ENCODE data around the gene ZNF600.
"Not testable (repeated sequence)": the region's sequence is repeated elsewhere in the genome, so short reads cannot be mapped to it uniquely, and the experiment has no call there.

Gene ZNF600

DNA sequence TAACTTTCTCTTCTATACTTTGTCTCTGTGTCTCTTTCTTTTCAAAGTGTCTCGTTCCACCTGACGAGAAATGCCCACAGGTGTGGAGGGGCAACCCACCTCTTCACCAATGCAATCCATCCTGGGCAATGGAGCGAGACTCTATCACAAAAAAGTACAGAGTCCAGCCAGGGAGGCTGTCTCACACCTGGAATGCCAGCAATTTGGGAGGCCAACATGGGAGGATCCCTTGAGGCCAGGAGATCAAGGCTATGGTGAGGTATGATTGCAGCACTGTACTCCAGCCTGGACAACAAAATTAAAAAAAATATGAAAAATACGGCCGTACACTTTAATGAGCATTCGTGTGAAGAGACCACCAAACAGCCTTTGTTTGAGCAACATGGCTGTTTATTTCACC is 2.8 kb upstream of the ZNF600 start:
- H3K4me2 ChIP-seq (ENCODE audit: low read length) = no peak overlapping the region
- TF ChIP-seq EZH2 (IDR thresholded peaks at IDR 0.05; ENCODE audit: borderline replicate concordance, low read length) = no peak
- TF ChIP-seq, protein P1, sequence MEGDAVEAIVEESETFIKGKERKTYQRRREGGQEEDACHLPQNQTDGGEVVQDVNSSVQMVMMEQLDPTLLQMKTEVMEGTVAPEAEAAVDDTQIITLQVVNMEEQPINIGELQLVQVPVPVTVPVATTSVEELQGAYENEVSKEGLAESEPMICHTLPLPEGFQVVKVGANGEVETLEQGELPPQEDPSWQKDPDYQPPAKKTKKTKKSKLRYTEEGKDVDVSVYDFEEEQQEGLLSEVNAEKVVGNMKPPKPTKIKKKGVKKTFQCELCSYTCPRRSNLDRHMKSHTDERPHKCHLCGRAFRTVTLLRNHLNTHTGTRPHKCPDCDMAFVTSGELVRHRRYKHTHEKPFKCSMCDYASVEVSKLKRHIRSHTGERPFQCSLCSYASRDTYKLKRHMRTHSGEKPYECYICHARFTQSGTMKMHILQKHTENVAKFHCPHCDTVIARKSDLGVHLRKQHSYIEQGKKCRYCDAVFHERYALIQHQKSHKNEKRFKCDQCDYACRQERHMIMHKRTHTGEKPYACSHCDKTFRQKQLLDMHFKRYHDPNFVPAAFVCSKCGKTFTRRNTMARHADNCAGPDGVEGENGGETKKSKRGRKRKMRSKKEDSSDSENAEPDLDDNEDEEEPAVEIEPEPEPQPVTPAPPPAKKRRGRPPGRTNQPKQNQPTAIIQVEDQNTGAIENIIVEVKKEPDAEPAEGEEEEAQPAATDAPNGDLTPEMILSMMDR (IDR thresholded peaks at IDR 0.05; ENCODE audit: low read length) = no peak
- no peaks in the 10 kb centered on the region for H3K9me2 ChIP-seq (ENCODE audit: low read depth, low read length)
- H2AFZ ChIP-seq (ENCODE audit: low read length) = no peak overlapping the region
- H3K27ac ChIP-seq (ENCODE audit: low read depth, low read length, poor library complexity, severe bottlenecking) = no peak overlapping the region
- H3K4me3 ChIP-seq (ENCODE audit: low read depth, low read length, poor library complexity, severe bottlenecking) = no peak overlapping the region
- no peaks in the 10 kb centered on the region for H3K36me3 ChIP-seq (ENCODE audit: insufficient read depth, low read length)
- H3K9ac ChIP-seq (ENCODE audit: low read length) = no peak overlapping the region
- peaks cover 22% of the 10 kb centered on the region for H3K4me1 ChIP-seq (ENCODE audit: insufficient read depth, low read length, severe bottlenecking)
- no peaks in the 10 kb centered on the region for H3K27me3 ChIP-seq (ENCODE audit: insufficient read depth, low read length)
- H4K20me1 ChIP-seq (ENCODE audit: insufficient read depth, low read length) = no peaks in the 10 kb centered on the region
- no peaks in the 10 kb centered on the region for H3K79me2 ChIP-seq (ENCODE audit: insufficient read depth, low read length)
- H3K9me3 ChIP-seq (ENCODE audit: low read length) = no peaks in the 10 kb centered on the region
- H3F3A ChIP-seq (ENCODE audit: insufficient read depth, low read length) = no peaks in the 10 kb centered on the region

DNA sequence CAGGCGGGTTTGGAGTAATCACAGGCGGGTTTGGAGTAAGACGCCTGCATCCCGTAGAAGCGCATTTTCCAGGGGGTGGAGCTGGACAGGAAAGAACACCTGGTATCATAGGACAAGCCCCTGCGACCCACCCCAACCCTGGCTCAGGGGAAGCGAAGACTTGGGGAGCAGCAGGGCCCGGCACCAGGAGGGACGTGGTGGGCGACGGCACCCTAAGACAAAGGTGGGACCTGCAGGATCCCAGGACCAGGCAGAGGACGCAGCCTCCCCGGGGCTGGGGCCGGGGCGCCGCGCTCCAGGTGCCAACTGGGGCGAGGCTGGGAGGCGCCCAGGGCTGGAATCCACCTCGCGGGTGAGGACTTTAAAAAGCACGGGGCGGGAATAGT is 520 bp downstream of the ZNF600 start:
- TF ChIP-seq, protein P1 (IDR thresholded peaks at IDR 0.05; ENCODE audit: low read length) = no peak
- TF ChIP-seq EZH2 (IDR thresholded peaks at IDR 0.05; ENCODE audit: borderline replicate concordance, low read length) = no peak
- Histone ChIP-seq H3K4me1 (ENCODE audit: insufficient read depth, low read length, severe bottlenecking) (peaks cover 22% of the 10 kb centered on the region), H3K9me2 (ENCODE audit: low read depth, low read length) (no peaks in the 10 kb centered on the region), H3K27me3 (ENCODE audit: insufficient read depth, low read length) (no peaks in the 10 kb centered on the region), H3K9ac (ENCODE audit: low read length) (peak overlapping the region; percentile 77), H3K4me2 (ENCODE audit: low read length) (peak overlapping the region; percentile 75), H3K79me2 (ENCODE audit: insufficient read depth, low read length) (no peaks in the 10 kb centered on the region), H3K4me3 (ENCODE audit: low read depth, low read length, poor library complexity, severe bottlenecking) (peak overlapping the region; percentile 82), H3K9me3 (ENCODE audit: low read length) (no peaks in the 10 kb centered on the region), H3F3A (ENCODE audit: insufficient read depth, low read length) (no peaks in the 10 kb centered on the region), H3K36me3 (ENCODE audit: insufficient read depth, low read length) (peaks cover 11% of the 10 kb centered on the region), H4K20me1 (ENCODE audit: insufficient read depth, low read length) (no peaks in the 10 kb centered on the region), H3K27ac (ENCODE audit: low read depth, low read length, poor library complexity, severe bottlenecking) (no peak overlapping the region), H2AFZ (ENCODE audit: low read length) (no peak overlapping the region)

DNA sequence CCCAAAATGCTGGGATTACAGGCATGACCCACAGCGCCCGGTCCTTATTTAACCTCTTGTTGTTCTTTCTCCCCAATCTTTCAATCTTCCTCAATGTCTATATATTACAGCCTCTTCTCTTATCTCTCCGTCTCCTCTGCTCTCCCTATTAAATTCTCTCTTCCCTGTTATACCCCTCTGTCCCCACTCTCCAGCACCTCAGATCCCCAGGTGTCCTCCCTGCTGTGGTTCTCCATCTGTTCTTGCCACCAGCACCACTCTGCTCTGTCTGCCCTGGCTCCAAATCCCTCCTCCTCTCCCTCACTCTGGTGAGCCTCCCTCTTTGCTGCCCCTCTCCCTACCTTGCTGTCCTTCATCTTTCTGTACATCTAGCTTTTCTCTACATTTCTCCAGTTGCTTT is 1.1 kb downstream of the ZNF600 start:
- Histone ChIP-seq H2AFZ (ENCODE audit: low read length) (no peak overlapping the region), H3K27me3 (ENCODE audit: insufficient read depth, low read length) (no peaks in the 10 kb centered on the region), H3K4me1 (ENCODE audit: insufficient read depth, low read length, severe bottlenecking) (peaks cover 22% of the 10 kb centered on the region), H3K9ac (ENCODE audit: low read length) (peak overlapping the region; percentile 77; the same call in 1 of the 2 replicates), H4K20me1 (ENCODE audit: insufficient read depth, low read length) (no peaks in the 10 kb centered on the region), H3K36me3 (ENCODE audit: insufficient read depth, low read length) (peaks cover 17% of the 10 kb centered on the region), H3K9me3 (ENCODE audit: low read length) (no peaks in the 10 kb centered on the region), H3F3A (ENCODE audit: insufficient read depth, low read length) (no peaks in the 10 kb centered on the region), H3K4me2 (ENCODE audit: low read length) (peak overlapping the region; percentile 75), H3K79me2 (ENCODE audit: insufficient read depth, low read length) (no peaks in the 10 kb centered on the region), H3K9me2 (ENCODE audit: low read depth, low read length) (no peaks in the 10 kb centered on the region), H3K27ac (ENCODE audit: low read depth, low read length, poor library complexity, severe bottlenecking) (no peak overlapping the region), H3K4me3 (ENCODE audit: low read depth, low read length, poor library complexity, severe bottlenecking) (peak overlapping the region; percentile 82)
- TF ChIP-seq, protein P1 (IDR thresholded peaks at IDR 0.05; ENCODE audit: low read length) = no peak
- no peak for TF ChIP-seq EZH2 (IDR thresholded peaks at IDR 0.05; ENCODE audit: borderline replicate concordance, low read length)

DNA sequence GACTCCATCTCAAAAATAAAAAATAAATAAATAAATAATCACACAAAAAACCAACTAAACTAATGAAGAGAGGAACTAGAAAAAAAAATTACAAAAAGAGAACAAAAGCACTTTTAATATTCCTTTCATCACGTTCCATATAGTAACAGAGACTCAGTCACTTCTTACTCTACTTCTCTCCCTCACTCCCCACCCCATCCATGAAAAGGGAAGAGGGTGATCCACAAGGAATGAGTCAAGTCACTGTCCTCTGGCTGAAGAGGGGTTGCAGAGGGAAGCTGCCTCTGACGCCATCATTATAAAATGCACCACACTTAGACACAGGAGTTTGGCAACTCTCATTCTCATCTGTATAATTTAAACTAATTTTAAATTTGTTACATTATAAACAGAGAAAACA is 3.7 kb downstream of the ZNF600 start:
- not testable (repeated sequence) for H3K4me3 ChIP-seq (ENCODE audit: low read depth, low read length, poor library complexity, severe bottlenecking); H4K20me1 ChIP-seq (ENCODE audit: insufficient read depth, low read length); H3K9ac ChIP-seq (ENCODE audit: low read length); H3K27me3 ChIP-seq (ENCODE audit: insufficient read depth, low read length); H2AFZ ChIP-seq (ENCODE audit: low read length); H3K79me2 ChIP-seq (ENCODE audit: insufficient read depth, low read length); H3K9me3 ChIP-seq (ENCODE audit: low read length); H3K9me2 ChIP-seq (ENCODE audit: low read depth, low read length); H3F3A ChIP-seq (ENCODE audit: insufficient read depth, low read length); H3K27ac ChIP-seq (ENCODE audit: low read depth, low read length, poor library complexity, severe bottlenecking); H3K4me2 ChIP-seq (ENCODE audit: low read length)
- H3K36me3 ChIP-seq (ENCODE audit: insufficient read depth, low read length) = peaks cover 41% of the 10 kb centered on the region
- H3K4me1 ChIP-seq (ENCODE audit: insufficient read depth, low read length, severe bottlenecking) = peaks cover 22% of the 10 kb centered on the region

All from OCI-LY1 (cell line).